HG03342 (cell line): ENCODE data around the gene TMEM125.

ENCODE experiments used
- ATAC-seq: cut with Tn5 transposase; IDR thresholded peaks from one replicate; pipeline ENCODE4 v1.9.1; 2021; ENCODE audit warnings: mild to moderate bottlenecking, moderate library complexity; ENCODE audit not compliant: unreplicated experiment

The TMEM125 gene

GRCh38 chr1:43272576-43273571 is 3.1 kb downstream of the TMEM125 start:
- ATAC-seq, result no peak

- ATAC-seq, result no peak
Observed at GRCh38 chr1:43273708-43274107, 3.9 kb downstream of the TMEM125 start.

GRCh38 chr1:43274125-43274803 is 4.5 kb downstream of the TMEM125 start:
- no peak for ATAC-seq

GRCh38 chr1:43274804-43275180 is 5.0 kb downstream of the TMEM125 start:
- ATAC-seq, result no peak

GRCh38 chr1:43275826-43276620 is 6.2 kb downstream of the TMEM125 start:
- no peak for ATAC-seq

- no peak for ATAC-seq
Observed at GRCh38 chr1:43276673-43277072, 6.9 kb downstream of the TMEM125 start.

- ATAC-seq, result no peak
Observed at GRCh38 chr1:43277116-43277876, 7.5 kb downstream of the TMEM125 start.

GRCh38 chr1:43279161-43279560 is 9.4 kb downstream of the TMEM125 start:
- ATAC-seq, result no peak

- no peak for ATAC-seq
Observed at GRCh38 chr1:43279666-43280065, 9.9 kb downstream of the TMEM125 start.

- ATAC-seq, result no peak
Observed at GRCh38 chr1:43280692-43281091, 10.9 kb downstream of the TMEM125 start.

GRCh38 chr1:43282220-43283195 is 12.7 kb downstream of the TMEM125 start:
- no peak for ATAC-seq

GRCh38 chr1:43284065-43284464 is 14.3 kb downstream of the TMEM125 start:
- ATAC-seq, result no peak

- no peak for ATAC-seq
Observed at GRCh38 chr1:43284546-43285110, 14.8 kb downstream of the TMEM125 start.

- no peak for ATAC-seq
Observed at GRCh38 chr1:43285269-43285990, 15.6 kb downstream of the TMEM125 start, which contains the start of gene C1orf210. Gene C1orf210, minus strand, starts transcription at chr1:43285581. Its CDS starts 2,311 bp downstream, at chr1:43283270.

- ATAC-seq, result no peak
Observed at GRCh38 chr1:43286115-43286514, 16.3 kb downstream of the TMEM125 start.

- ATAC-seq, result no peak
Observed at GRCh38 chr1:43286533-43286932, 16.8 kb downstream of the TMEM125 start.

- ATAC-seq, result no peak
Observed at GRCh38 chr1:43288058-43288784, 18.4 kb downstream of the TMEM125 start.
